ENCODE measurements around the gene TBC1D30.
A peak's percentile ranks its signal among the peaks of the same experiment; 100 is the strongest.
"Not testable (repeated sequence)": the region's sequence is repeated elsewhere in the genome, so short reads cannot be mapped to it uniquely, and the experiment has no call there.

TBC1D30 gene

DNA sequence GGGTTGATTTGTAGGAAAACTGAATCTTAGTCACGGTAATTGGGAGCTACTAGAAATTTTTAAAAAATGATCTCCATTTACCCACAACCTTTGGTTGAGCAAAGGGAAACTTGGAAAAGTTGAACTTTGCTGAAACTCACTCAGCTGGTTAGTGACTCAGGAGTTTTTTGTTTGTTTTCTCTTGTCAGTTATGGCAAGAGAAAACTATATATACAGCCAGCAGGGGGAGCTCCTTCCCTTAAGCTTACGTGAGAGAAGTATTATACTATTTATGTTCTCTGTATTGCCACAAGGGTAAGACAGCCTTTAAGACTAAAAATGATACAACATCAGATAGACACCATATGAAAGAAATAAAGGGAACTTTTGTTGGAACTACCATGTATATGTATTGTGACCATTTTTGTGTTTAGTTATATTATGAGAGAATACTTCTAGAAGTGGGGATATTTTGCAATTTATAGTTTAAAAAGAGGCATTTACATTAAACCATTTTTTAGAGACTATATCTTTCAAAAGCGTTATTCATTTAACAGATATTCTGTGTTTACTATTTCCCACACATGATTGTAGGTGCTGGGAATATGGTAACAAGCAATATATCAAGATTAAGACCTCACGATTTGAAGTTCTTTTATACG, 28.1 kb upstream of the TBC1D30 start:
- no peak overlapping the region for H3K4me3 ChIP-seq (ENCODE audit: low read length)
- TF ChIP-seq, protein P1, sequence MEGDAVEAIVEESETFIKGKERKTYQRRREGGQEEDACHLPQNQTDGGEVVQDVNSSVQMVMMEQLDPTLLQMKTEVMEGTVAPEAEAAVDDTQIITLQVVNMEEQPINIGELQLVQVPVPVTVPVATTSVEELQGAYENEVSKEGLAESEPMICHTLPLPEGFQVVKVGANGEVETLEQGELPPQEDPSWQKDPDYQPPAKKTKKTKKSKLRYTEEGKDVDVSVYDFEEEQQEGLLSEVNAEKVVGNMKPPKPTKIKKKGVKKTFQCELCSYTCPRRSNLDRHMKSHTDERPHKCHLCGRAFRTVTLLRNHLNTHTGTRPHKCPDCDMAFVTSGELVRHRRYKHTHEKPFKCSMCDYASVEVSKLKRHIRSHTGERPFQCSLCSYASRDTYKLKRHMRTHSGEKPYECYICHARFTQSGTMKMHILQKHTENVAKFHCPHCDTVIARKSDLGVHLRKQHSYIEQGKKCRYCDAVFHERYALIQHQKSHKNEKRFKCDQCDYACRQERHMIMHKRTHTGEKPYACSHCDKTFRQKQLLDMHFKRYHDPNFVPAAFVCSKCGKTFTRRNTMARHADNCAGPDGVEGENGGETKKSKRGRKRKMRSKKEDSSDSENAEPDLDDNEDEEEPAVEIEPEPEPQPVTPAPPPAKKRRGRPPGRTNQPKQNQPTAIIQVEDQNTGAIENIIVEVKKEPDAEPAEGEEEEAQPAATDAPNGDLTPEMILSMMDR (conservative IDR thresholded peaks at IDR 0.05; ENCODE audit: low read length), result peak; percentile 89
- peak; percentile 89 for DNase-seq (ENCODE audit: low read depth)

DNA sequence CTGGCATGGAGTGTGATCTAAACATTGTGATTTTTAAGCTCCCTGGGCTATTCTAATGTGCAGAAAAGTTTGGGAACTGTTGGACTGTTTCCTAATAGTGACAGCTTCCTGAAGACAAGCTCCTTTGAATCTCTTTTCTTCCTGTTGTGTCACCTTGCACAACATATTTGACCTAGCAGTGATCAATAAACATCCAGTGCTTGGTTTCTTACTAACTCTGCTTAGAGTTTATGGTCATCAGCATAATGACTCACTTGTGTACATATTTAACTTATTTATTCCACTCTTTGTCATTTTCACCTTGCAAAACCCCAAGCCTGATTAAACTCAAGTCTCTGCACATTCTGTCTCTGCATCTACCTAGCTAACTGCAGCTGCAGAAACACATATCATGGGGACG, 27.3 kb upstream of the TBC1D30 start:
- DNase-seq (ENCODE audit: low read depth), result no peak
- TF ChIP-seq, protein P1 (conservative IDR thresholded peaks at IDR 0.05; ENCODE audit: low read length), result no peak
- H3K4me3 ChIP-seq (ENCODE audit: low read length), result no peak overlapping the region

DNA sequence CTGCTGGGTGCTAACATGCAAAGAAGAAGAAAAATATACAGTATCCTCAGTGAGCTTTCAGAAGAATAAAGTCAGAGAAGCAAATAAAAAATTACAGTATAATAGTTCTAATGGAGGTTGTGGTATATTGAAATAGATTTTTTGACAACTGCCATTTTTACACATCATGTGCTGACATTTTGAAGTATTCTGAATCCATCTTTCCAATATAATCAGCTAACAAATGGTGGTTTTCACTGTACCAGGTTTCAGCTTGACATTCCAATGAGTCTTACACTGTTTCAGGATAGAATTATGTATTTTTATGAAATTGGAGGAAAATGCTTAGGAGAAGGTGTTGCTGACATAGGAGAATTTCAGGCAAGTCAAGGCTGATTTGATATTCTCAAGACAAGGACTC, 26.3 kb upstream of the TBC1D30 start:
- H3K4me3 ChIP-seq (ENCODE audit: low read length), result no peak overlapping the region
- DNase-seq (ENCODE audit: low read depth), result no peak
- TF ChIP-seq, protein P1 (conservative IDR thresholded peaks at IDR 0.05; ENCODE audit: low read length), result no peak

DNA sequence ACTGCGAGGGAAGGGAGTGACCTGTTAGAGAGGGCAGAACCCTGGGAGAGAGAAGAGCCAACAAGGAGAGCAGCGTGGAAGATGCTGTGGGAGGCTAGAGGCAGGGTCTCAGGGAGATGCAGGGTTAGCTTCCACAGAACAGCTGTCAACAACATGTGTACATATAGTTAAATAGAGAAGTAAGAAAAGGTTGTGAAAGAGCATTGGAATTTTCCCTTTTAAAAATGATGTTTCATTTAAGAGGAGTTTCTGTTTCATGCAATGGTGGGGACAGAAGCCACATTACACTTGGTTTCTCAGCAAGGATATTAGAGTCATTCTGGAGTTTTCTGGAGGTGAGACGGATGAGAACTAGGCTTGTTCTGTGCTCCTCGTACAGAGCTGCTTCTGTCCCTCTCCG, 23.8 kb upstream of the TBC1D30 start:
- no peak for DNase-seq (ENCODE audit: low read depth)
- no peak overlapping the region for H3K4me3 ChIP-seq (ENCODE audit: low read length)

DNA sequence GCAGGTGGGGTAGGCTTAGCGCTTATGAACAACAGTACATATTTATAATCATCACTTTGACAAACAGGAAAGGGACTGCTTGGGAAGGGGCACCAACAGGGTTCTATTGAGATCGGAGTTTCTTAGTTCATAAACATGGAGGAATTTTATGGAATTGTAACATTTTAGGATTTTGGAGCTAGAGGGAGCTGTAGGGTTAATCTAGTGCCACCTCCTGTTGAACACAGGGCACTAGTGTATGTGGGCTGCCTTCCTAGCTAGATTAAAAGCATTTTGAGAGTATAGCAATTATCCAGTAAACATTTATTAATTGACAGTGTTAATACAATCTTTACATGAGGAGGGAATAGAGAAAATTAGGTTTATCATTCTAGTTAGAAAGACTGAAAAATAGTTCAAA, 23.1 kb upstream of the TBC1D30 start:
- TF ChIP-seq, protein P1 (conservative IDR thresholded peaks at IDR 0.05; ENCODE audit: low read length), result 0 out of 2 replicates have a peak, but pooled peaks have one; percentile 21
- no peak overlapping the region for H3K4me3 ChIP-seq (ENCODE audit: low read length)
- no peak for DNase-seq (ENCODE audit: low read depth)

More for the DNA sequence above, 23.8 kb upstream of the TBC1D30 start:
- TF ChIP-seq, protein P1 (conservative IDR thresholded peaks at IDR 0.05; ENCODE audit: low read length), result no peak

DNA sequence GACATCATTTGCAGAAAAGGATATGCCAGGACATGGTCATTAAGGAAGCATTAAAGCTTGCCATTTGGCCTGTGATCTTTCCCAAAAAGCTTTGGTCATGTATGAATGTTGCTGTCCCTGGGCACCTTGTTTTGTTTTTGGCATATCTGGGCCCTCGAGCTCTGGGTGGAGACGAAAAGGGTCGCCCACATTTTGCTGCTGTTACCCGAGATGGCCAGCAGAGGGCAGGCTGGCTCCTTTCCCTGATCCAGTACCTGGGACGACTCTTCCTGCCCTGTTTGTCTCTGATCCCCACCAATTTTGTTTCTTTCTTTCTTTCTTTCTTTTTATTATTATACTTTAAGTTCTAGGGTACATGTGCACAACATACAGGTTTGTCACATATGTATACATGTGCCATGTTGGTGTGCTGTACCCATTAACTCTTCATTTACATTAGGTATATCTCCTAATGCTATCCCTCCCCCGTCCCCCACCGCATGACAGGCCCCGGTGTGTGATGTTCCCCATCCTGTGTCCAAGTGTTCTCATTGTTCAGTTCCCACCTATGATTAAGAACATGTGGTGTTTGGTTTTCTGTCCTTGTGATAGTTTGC, 22.2 kb upstream of the TBC1D30 start:
- peak; percentile 14 for DNase-seq (ENCODE audit: low read depth)
- TF ChIP-seq, protein P1 (conservative IDR thresholded peaks at IDR 0.05; ENCODE audit: low read length), result peak; percentile 89
- H3K4me3 ChIP-seq (ENCODE audit: low read length), result not testable (repeated sequence)

DNA sequence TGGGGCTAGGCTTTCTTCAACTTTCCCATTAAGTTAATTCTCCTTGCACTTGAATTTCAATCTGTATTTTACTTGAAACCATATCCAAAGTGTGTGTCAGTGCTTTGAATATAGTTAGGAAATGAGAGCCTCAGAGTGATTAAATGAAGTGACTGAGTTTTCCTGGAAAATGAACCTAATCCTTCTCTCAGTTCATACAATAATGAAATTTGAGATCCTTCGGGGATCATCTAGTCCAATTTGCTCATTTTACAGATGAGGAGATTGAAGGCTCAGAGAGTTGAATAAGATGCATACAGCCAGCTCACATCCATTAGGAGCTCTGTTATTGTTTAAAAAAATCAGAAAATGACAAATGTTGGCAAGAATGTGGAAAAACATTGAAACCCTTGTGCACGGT, 18.3 kb upstream of the TBC1D30 start:
- DNase-seq (ENCODE audit: low read depth), result no peak
- H3K4me3 ChIP-seq (ENCODE audit: low read length), result no peak overlapping the region
- TF ChIP-seq, protein P1 (conservative IDR thresholded peaks at IDR 0.05; ENCODE audit: low read length), result no peak

All from AG10803 (cell line).